GM21447 (cell line): Measurements from ENCODE around the gene ITGB1BP2.
"Not testable (repeated sequence)": the region's sequence is repeated elsewhere in the genome, so short reads cannot be mapped to it uniquely, and the experiment has no call there.

Experiments used
- ATAC-seq: cut with Tn5 transposase; IDR thresholded peaks from one replicate; pipeline ENCODE4 v1.9.1; 2021; ENCODE audit not compliant: unreplicated experiment

The ITGB1BP2 gene

GRCh38 chrX:71300495-71300894 is 1.1 kb upstream of the ITGB1BP2 start:
- ATAC-seq, result not testable (repeated sequence)

- no peak for ATAC-seq
Measured at GRCh38 chrX:71302461-71303213, 1.1 kb downstream of the ITGB1BP2 start.

- no peak for ATAC-seq
Measured at GRCh38 chrX:71304561-71304960, 3.0 kb downstream of the ITGB1BP2 start.

GRCh38 chrX:71315917-71316316 is 14.4 kb downstream of the ITGB1BP2 start:
- ATAC-seq, result no peak

GRCh38 chrX:71316959-71317358 is 15.4 kb downstream of the ITGB1BP2 start:
- not testable (repeated sequence) for ATAC-seq

GRCh38 chrX:71320126-71320525 is 18.6 kb downstream of the ITGB1BP2 start:
- ATAC-seq, result no peak

GRCh38 chrX:71321731-71322130 is 20.2 kb downstream of the ITGB1BP2 start:
- no peak for ATAC-seq

GRCh38 chrX:71324452-71324851 is 22.9 kb downstream of the ITGB1BP2 start:
- not testable (repeated sequence) for ATAC-seq

- no peak for ATAC-seq
Measured at GRCh38 chrX:71326394-71326793, 24.8 kb downstream of the ITGB1BP2 start.

GRCh38 chrX:71349151-71349665 is 47.7 kb downstream of the ITGB1BP2 start:
- ATAC-seq, result not testable (repeated sequence)

- ATAC-seq, result not testable (repeated sequence)
Measured at GRCh38 chrX:71349867-71350266, 48.3 kb downstream of the ITGB1BP2 start.

- not testable (repeated sequence) for ATAC-seq
Measured at GRCh38 chrX:71352439-71352838, 50.9 kb downstream of the ITGB1BP2 start.
